GM12892 (cell line): ENCODE data around the gene GTPBP3.

ENCODE experiments used
- POLR2A ChIP-seq: IDR thresholded peaks from 2 replicates; pipeline ENCODE4 v1.6.1; 2011; ENCODE audit warnings: low read depth, low read length, control low read depth
- POLR2AphosphoS5 ChIP-seq: IDR thresholded peaks from 2 replicates; pipeline ENCODE4 v1.6.1; 2011; ENCODE audit warnings: low read depth, low read length, control low read depth
- TAF1 ChIP-seq: IDR thresholded peaks from 2 replicates; pipeline ENCODE4 v1.6.1; 2011; ENCODE audit warnings: low read depth, mild to moderate bottlenecking, control low read depth, low read length, borderline replicate concordance

- TF ChIP-seq POLR2A (no peak), TAF1 (no peak), POLR2AphosphoS5 (no peak)
Measured at GRCh38 chr19:17341845-17342244, 4.5 kb downstream of the GTPBP3 start.
